Astrocyte (in vitro differentiated cells and primary cell): ENCODE measurements around the gene KDSR.

Experiments
- EZH2 ChIP-seq: IDR thresholded peaks from 2 replicates; pipeline ENCODE4 v1.6.1; 2012; ENCODE audit warnings: mild to moderate bottlenecking, low read length, inconsistent platforms; ENCODE audit not compliant: insufficient read depth
- TF ChIP-seq, protein P1 (sequence below): IDR thresholded peaks from 2 replicates; pipeline ENCODE4 v1.5.1; 2011; ENCODE audit warnings: low read depth, mild to moderate bottlenecking, inconsistent platforms, low read length, moderate library complexity; ENCODE audit not compliant: insufficient read depth

DNA sequence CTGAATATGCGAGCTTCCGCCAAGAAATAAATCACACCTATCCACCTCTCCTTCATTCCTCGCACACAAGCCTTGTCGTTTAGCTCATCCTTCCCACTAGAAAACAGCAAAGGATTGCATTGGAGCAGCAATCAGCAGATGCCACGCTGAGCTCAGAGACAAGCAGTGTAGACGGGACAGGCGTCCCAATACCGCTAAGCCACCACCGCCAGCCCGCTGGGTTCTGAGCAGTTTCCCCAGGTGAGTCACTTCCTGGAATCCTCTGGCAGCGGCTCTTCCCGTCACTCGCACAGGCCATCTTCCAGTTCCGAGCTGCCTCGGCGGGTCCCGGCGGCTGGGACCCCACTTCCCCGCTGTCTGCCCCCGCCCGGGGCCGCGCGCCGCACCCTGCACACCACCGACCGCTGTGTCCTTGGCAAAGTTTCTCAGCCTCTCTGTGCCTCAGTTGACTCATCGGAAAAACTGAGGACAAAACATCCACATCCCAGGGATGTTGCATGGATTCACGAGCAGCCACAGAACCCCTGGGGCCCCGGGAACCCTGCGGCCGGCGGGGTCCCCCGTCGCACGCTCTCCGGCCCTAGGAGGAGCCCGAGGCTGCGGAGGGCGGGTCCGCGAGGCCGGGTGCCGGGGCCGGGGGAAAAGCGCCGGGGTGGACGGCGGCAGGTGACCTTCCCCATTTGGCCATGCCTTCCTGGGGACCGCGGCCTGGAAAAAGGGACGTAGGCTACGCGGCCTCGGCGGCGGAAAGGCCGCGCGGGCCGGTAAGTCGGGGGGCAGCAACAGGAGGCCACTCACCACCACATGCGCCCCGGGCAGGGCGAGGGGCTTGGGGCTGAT lies 573 bp downstream of the KDSR start:
- TF ChIP-seq, protein P1, sequence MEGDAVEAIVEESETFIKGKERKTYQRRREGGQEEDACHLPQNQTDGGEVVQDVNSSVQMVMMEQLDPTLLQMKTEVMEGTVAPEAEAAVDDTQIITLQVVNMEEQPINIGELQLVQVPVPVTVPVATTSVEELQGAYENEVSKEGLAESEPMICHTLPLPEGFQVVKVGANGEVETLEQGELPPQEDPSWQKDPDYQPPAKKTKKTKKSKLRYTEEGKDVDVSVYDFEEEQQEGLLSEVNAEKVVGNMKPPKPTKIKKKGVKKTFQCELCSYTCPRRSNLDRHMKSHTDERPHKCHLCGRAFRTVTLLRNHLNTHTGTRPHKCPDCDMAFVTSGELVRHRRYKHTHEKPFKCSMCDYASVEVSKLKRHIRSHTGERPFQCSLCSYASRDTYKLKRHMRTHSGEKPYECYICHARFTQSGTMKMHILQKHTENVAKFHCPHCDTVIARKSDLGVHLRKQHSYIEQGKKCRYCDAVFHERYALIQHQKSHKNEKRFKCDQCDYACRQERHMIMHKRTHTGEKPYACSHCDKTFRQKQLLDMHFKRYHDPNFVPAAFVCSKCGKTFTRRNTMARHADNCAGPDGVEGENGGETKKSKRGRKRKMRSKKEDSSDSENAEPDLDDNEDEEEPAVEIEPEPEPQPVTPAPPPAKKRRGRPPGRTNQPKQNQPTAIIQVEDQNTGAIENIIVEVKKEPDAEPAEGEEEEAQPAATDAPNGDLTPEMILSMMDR: no peak
- no peak for TF ChIP-seq EZH2
